HEK293 (cell line): ENCODE results near the gene AK8.

Source experiments
- FEZF1 ChIP-seq: fragments of 450-650 bp; formaldehyde crosslinking; IDR thresholded peaks from 2 replicates; pipeline ENCODE4 v1.5.1; 2016; ENCODE audit warnings: missing biosample characterization, missing genetic modification characterization
- IKZF3 ChIP-seq: fragments of 450-650 bp; IDR thresholded peaks from 2 replicates; pipeline ENCODE4 v1.5.0; 2018; ENCODE audit warnings: missing biosample characterization, mild to moderate bottlenecking, missing genetic modification characterization, moderate library complexity
- KLF1 ChIP-seq: fragments of 450-650 bp; formaldehyde crosslinking; IDR thresholded peaks from 2 replicates; pipeline ENCODE4 v1.5.1; 2016; ENCODE audit warnings: missing biosample characterization, missing genetic modification characterization
- KLF7 ChIP-seq: fragments of 450-650 bp; formaldehyde crosslinking; IDR thresholded peaks from 2 replicates; pipeline ENCODE4 v1.5.1; 2016; ENCODE audit warnings: missing biosample characterization, missing genetic modification characterization, borderline replicate concordance
- OSR2 ChIP-seq: fragments of 450-650 bp; formaldehyde crosslinking; IDR thresholded peaks from 2 replicates; pipeline ENCODE4 v1.5.1; 2016; ENCODE audit warnings: missing biosample characterization, missing genetic modification characterization
- OVOL3 ChIP-seq: fragments of 450-650 bp; formaldehyde crosslinking; IDR thresholded peaks from 2 replicates; pipeline ENCODE4 v1.5.1; 2016; ENCODE audit warnings: missing biosample characterization, missing genetic modification characterization
- ZBTB7A ChIP-seq: fragments of 450-650 bp; formaldehyde crosslinking; IDR thresholded peaks from 2 replicates; pipeline ENCODE4 v1.5.1; 2016; ENCODE audit warnings: low read depth, missing biosample characterization, missing genetic modification characterization
- ZEB2 ChIP-seq: fragments of 450-650 bp; formaldehyde crosslinking; IDR thresholded peaks from 2 replicates; pipeline ENCODE4 v1.5.1; 2016; ENCODE audit warnings: missing biosample characterization, missing genetic modification characterization
- ZFHX2 ChIP-seq: fragments of 450-650 bp; formaldehyde crosslinking; conservative IDR thresholded peaks from 2 replicates; pipeline ENCODE4 v1.5.1; 2016; ENCODE audit warnings: missing biosample characterization, missing genetic modification characterization
- ZNF140 ChIP-seq: fragments of 450-650 bp; formaldehyde crosslinking; IDR thresholded peaks from 2 replicates; pipeline ENCODE4 v1.5.1; 2016; ENCODE audit warnings: missing biosample characterization, missing genetic modification characterization
- ZNF155 ChIP-seq: fragments of 450-650 bp; formaldehyde crosslinking; IDR thresholded peaks from 2 replicates; pipeline ENCODE4 v1.5.1; 2016; ENCODE audit warnings: missing biosample characterization, missing genetic modification characterization
- ZNF221 ChIP-seq: fragments of 450-650 bp; formaldehyde crosslinking; IDR thresholded peaks from 2 replicates; pipeline ENCODE4 v1.5.1; 2017; ENCODE audit warnings: missing biosample characterization, missing genetic modification characterization, borderline replicate concordance
- ZNF324 ChIP-seq: fragments of 450-650 bp; formaldehyde crosslinking; IDR thresholded peaks from 2 replicates; pipeline ENCODE4 v1.5.1; 2016; ENCODE audit warnings: missing biosample characterization, missing genetic modification characterization
- ZNF394 ChIP-seq: fragments of 450-650 bp; formaldehyde crosslinking; IDR thresholded peaks from 2 replicates; pipeline ENCODE4 v1.5.1; 2016; ENCODE audit warnings: missing biosample characterization, missing genetic modification characterization, mild to moderate bottlenecking, moderate library complexity, borderline replicate concordance
- ZNF548 ChIP-seq: fragments of 450-650 bp; formaldehyde crosslinking; IDR thresholded peaks from 2 replicates; pipeline ENCODE4 v1.5.1; 2016; ENCODE audit warnings: missing biosample characterization, missing genetic modification characterization
- ZNF558 ChIP-seq: fragments of 450-650 bp; formaldehyde crosslinking; IDR thresholded peaks from 2 replicates; pipeline ENCODE4 v1.5.1; 2016; ENCODE audit warnings: missing biosample characterization, missing genetic modification characterization
- ZNF600 ChIP-seq: fragments of 450-650 bp; formaldehyde crosslinking; IDR thresholded peaks from 2 replicates; pipeline ENCODE4 v1.5.1; 2016; ENCODE audit warnings: missing biosample characterization, missing genetic modification characterization
- ZNF623 ChIP-seq: fragments of 450-650 bp; formaldehyde crosslinking; IDR thresholded peaks from 2 replicates; pipeline ENCODE4 v1.5.1; 2016; ENCODE audit warnings: missing biosample characterization, missing genetic modification characterization
- ZNF624 ChIP-seq: fragments of 450-650 bp; formaldehyde crosslinking; IDR thresholded peaks from 2 replicates; pipeline ENCODE4 v1.5.1; 2017; ENCODE audit warnings: missing biosample characterization, missing genetic modification characterization
- TF ChIP-seq, protein P1 (sequence below): fragments of 450-650 bp; formaldehyde crosslinking; conservative IDR thresholded peaks from 2 replicates; pipeline ENCODE4 v1.5.1; 2016; ENCODE audit warnings: low read depth, missing biosample characterization, missing genetic modification characterization
- TF ChIP-seq, protein P2 (sequence below): fragments of 450-650 bp; formaldehyde crosslinking; IDR thresholded peaks from 2 replicates; pipeline ENCODE4 v1.5.1; 2016; ENCODE audit warnings: missing biosample characterization, missing genetic modification characterization
- TF ChIP-seq, protein P3 (sequence below): fragments of 450-650 bp; formaldehyde crosslinking; IDR thresholded peaks from 2 replicates; pipeline ENCODE4 v1.5.1; 2016; ENCODE audit warnings: missing biosample characterization, missing genetic modification characterization
- TF ChIP-seq, protein P4 (sequence below): fragments of 450-650 bp; formaldehyde crosslinking; IDR thresholded peaks from 2 replicates; pipeline ENCODE4 v1.5.0; 2017; ENCODE audit warnings: missing biosample characterization, missing genetic modification characterization, borderline replicate concordance
- TF ChIP-seq, protein P5 (sequence below): fragments of 450-650 bp; formaldehyde crosslinking; IDR thresholded peaks from 2 replicates; pipeline ENCODE4 v1.5.1; 2016; ENCODE audit warnings: missing biosample characterization, missing genetic modification characterization
- TF ChIP-seq, protein P6 (sequence below): fragments of 450-650 bp; formaldehyde crosslinking; IDR thresholded peaks from 2 replicates; pipeline ENCODE4 v1.5.1; 2016; ENCODE audit warnings: missing biosample characterization, missing genetic modification characterization

The AK8 gene

DNA sequence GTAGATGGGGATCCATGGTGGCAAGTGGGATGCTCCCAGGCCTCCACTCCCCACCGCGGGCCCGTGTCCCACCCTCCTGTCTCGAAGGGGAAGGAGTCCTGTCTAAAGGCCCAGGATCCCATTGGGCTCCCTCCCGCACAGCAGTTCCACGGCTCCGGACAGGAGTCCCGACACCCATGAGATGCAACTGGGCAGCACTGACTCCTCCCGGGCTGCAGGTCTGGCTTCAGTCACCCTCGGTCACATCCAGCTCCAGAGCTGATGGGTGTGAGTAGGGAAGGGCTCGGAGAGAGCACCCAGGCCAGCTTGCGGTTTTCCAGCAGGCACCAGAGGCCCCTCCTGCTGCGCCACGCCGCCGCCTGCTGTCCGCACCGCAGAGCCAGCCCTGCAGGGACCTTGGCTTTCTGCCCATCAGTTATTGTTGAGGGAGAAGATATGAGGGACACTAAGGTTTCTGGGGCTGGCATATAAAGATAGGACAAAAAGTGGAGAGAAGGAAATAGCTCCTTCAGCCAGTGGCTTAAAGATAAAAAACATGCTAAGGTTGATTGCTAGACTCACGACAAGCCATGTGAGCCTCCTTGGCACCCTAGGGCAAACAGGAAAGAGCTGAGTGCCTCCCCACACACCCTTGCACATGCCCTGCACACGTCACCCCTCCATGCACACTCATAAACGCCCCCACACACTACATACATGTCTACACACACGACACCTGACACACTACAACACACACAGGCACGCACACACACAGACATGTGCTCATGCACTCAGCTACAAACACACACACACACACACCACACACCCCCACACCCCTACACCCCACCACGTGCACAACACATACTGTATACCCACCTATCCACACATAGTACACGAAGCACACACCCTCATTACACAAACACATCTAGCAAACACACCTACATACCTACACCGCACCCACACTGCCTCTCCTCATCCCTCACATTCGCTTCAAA is 79.0 kb downstream of the AK8 start (continued):
- peak; percentile 87 for TF ChIP-seq IKZF3 (tag by site-specific recombination)
- TF ChIP-seq, protein P1, sequence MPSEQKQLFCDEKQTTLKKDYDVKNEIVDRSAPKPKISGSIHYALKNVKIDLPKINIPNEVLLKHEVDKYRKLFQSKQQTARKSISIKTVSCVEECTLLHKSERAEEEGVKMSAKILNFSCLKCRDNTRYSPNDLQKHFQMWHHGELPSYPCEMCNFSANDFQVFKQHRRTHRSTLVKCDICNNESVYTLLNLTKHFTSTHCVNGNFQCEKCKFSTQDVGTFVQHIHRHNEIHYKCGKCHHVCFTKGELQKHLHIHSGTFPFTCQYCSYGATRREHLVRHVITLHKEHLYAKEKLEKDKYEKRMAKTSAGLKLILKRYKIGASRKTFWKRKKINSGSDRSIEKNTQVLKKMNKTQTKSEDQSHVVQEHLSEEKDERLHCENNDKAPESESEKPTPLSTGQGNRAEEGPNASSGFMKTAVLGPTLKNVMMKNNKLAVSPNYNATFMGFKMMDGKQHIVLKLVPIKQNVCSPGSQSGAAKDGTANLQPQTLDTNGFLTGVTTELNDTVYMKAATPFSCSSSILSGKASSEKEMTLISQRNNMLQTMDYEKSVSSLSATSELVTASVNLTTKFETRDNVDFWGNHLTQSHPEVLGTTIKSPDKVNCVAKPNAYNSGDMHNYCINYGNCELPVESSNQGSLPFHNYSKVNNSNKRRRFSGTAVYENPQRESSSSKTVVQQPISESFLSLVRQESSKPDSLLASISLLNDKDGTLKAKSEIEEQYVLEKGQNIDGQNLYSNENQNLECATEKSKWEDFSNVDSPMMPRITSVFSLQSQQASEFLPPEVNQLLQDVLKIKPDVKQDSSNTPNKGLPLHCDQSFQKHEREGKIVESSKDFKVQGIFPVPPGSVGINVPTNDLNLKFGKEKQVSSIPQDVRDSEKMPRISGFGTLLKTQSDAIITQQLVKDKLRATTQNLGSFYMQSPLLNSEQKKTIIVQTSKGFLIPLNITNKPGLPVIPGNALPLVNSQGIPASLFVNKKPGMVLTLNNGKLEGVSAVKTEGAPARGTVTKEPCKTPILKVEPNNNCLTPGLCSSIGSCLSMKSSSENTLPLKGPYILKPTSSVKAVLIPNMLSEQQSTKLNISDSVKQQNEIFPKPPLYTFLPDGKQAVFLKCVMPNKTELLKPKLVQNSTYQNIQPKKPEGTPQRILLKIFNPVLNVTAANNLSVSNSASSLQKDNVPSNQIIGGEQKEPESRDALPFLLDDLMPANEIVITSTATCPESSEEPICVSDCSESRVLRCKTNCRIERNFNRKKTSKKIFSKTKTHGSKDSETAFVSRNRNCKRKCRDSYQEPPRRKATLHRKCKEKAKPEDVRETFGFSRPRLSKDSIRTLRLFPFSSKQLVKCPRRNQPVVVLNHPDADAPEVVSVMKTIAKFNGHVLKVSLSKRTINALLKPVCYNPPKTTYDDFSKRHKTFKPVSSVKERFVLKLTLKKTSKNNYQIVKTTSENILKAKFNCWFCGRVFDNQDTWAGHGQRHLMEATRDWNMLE (tag by site-specific recombination) = no peak
- 0 out of 2 replicates have a peak, but pooled peaks have one; percentile 44 for TF ChIP-seq ZNF155 (tag by site-specific recombination)
- TF ChIP-seq ZNF558 = no peak
- TF ChIP-seq ZNF324 (tag by site-specific recombination) = no peak; the same call in 1 of the 2 replicates
- TF ChIP-seq ZBTB7A = no peak
- TF ChIP-seq ZNF624 (tag by site-specific recombination) = no peak
- TF ChIP-seq KLF7 (tag by site-specific recombination) = 0 out of 2 replicates have a peak, but pooled peaks have one; percentile 7
- TF ChIP-seq ZFHX2 (tag by site-specific recombination) = peak; percentile 98
- TF ChIP-seq ZNF140 (tag by site-specific recombination) = no peak
- TF ChIP-seq ZEB2 (tag by site-specific recombination) = peak; percentile 73
- no peak; the same call in 1 of the 2 replicates for TF ChIP-seq OVOL3 (tag by site-specific recombination)
- TF ChIP-seq FEZF1 = no peak
- TF ChIP-seq, protein P2, sequence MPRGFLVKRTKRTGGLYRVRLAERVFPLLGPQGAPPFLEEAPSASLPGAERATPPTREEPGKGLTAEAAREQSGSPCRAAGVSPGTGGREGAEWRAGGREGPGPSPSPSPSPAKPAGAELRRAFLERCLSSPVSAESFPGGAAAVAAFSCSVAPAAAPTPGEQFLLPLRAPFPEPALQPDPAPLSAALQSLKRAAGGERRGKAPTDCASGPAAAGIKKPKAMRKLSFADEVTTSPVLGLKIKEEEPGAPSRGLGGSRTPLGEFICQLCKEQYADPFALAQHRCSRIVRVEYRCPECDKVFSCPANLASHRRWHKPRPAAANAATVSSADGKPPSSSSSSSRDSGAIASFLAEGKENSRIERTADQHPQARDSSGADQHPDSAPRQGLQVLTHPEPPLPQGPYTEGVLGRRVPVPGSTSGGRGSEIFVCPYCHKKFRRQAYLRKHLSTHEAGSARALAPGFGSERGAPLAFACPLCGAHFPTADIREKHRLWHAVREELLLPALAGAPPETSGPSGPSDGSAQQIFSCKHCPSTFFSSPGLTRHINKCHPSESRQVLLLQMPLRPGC (tag by site-specific recombination) = peak; percentile 13; the same call in 1 of the 2 replicates
- TF ChIP-seq ZNF623 = no peak
- peak; percentile 82 for TF ChIP-seq ZNF600
- TF ChIP-seq, protein P3, sequence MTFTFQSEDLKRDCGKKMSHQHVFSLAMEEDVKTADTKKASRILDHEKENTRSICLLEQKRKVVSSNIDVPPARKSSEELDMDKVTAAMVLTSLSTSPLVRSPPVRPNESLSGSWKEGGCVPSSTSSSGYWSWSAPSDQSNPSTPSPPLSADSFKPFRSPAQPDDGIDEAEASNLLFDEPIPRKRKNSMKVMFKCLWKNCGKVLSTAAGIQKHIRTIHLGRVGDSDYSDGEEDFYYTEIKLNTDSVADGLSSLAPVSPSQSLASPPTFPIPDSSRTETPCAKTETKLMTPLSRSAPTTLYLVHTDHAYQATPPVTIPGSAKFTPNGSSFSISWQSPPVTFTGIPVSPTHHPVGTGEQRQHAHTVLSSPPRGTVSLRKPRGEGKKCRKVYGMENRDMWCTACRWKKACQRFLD (tag by site-specific recombination) = no peak
- TF ChIP-seq, protein P4, sequence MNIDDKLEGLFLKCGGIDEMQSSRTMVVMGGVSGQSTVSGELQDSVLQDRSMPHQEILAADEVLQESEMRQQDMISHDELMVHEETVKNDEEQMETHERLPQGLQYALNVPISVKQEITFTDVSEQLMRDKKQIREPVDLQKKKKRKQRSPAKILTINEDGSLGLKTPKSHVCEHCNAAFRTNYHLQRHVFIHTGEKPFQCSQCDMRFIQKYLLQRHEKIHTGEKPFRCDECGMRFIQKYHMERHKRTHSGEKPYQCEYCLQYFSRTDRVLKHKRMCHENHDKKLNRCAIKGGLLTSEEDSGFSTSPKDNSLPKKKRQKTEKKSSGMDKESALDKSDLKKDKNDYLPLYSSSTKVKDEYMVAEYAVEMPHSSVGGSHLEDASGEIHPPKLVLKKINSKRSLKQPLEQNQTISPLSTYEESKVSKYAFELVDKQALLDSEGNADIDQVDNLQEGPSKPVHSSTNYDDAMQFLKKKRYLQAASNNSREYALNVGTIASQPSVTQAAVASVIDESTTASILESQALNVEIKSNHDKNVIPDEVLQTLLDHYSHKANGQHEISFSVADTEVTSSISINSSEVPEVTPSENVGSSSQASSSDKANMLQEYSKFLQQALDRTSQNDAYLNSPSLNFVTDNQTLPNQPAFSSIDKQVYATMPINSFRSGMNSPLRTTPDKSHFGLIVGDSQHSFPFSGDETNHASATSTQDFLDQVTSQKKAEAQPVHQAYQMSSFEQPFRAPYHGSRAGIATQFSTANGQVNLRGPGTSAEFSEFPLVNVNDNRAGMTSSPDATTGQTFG = no peak
- TF ChIP-seq ZNF221 (tag by site-specific recombination) = no peak
- 0 out of 2 replicates have a peak, but pooled peaks have one; percentile 37 for TF ChIP-seq ZNF548 (tag by site-specific recombination)
- peak; percentile 79 for TF ChIP-seq OSR2 (tag by site-specific recombination)
- TF ChIP-seq, protein P5, sequence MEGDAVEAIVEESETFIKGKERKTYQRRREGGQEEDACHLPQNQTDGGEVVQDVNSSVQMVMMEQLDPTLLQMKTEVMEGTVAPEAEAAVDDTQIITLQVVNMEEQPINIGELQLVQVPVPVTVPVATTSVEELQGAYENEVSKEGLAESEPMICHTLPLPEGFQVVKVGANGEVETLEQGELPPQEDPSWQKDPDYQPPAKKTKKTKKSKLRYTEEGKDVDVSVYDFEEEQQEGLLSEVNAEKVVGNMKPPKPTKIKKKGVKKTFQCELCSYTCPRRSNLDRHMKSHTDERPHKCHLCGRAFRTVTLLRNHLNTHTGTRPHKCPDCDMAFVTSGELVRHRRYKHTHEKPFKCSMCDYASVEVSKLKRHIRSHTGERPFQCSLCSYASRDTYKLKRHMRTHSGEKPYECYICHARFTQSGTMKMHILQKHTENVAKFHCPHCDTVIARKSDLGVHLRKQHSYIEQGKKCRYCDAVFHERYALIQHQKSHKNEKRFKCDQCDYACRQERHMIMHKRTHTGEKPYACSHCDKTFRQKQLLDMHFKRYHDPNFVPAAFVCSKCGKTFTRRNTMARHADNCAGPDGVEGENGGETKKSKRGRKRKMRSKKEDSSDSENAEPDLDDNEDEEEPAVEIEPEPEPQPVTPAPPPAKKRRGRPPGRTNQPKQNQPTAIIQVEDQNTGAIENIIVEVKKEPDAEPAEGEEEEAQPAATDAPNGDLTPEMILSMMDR (tag by site-specific recombination) = peak; percentile 48
- TF ChIP-seq KLF1 = peak; percentile 80
- TF ChIP-seq, protein P6, sequence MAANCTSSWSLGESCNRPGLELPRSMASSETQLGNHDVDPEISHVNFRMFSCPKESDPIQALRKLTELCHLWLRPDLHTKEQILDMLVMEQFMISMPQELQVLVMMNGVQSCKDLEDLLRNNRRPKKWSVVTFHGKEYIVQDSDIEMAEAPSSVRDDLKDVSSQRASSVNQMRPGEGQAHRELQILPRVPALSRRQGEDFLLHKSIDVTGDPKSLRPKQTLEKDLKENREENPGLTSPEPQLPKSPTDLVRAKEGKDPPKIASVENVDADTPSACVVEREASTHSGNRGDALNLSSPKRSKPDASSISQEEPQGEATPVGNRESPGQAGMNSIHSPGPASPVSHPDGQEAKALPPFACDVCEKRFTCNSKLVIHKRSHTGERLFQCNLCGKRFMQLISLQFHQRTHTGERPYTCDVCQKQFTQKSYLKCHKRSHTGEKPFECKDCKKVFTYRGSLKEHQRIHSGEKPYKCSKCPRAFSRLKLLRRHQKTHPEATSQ (tag by site-specific recombination) = no peak
- TF ChIP-seq ZNF394 (tag by site-specific recombination) = no peak; the same call in 1 of the 2 replicates
